ENCODE data around the gene NTF3.
A peak's percentile ranks its signal among the peaks of the same experiment; 100 is the strongest.

Gene NTF3

DNA sequence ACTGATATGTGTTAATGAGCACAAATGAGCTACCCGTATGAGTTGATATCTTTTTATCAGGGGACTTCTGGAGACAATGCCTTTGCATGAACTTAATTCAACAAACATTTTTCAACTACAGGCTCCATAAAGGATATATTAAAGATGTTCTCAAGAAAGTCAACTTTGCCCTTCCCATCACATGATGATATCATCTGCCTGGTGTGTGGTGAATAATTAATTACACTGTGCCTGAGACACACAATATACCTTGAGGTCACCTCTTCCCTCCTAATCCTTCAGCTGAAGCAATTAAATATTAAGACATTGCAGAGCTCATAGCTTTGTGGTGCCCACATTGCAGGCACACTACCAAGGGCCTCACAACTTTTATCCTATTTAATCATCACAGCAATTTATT is 22.3 kb upstream of the NTF3 start:
- no peak overlapping the region for H3K4me3 ChIP-seq (ENCODE audit: low read depth, low read length)
- TF ChIP-seq, protein P1, sequence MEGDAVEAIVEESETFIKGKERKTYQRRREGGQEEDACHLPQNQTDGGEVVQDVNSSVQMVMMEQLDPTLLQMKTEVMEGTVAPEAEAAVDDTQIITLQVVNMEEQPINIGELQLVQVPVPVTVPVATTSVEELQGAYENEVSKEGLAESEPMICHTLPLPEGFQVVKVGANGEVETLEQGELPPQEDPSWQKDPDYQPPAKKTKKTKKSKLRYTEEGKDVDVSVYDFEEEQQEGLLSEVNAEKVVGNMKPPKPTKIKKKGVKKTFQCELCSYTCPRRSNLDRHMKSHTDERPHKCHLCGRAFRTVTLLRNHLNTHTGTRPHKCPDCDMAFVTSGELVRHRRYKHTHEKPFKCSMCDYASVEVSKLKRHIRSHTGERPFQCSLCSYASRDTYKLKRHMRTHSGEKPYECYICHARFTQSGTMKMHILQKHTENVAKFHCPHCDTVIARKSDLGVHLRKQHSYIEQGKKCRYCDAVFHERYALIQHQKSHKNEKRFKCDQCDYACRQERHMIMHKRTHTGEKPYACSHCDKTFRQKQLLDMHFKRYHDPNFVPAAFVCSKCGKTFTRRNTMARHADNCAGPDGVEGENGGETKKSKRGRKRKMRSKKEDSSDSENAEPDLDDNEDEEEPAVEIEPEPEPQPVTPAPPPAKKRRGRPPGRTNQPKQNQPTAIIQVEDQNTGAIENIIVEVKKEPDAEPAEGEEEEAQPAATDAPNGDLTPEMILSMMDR (IDR thresholded peaks at IDR 0.05; ENCODE audit: control insufficient read depth, extremely low read depth, insufficient read depth), result no peak
- DNase-seq (ENCODE audit: low read depth), result no peak

DNA sequence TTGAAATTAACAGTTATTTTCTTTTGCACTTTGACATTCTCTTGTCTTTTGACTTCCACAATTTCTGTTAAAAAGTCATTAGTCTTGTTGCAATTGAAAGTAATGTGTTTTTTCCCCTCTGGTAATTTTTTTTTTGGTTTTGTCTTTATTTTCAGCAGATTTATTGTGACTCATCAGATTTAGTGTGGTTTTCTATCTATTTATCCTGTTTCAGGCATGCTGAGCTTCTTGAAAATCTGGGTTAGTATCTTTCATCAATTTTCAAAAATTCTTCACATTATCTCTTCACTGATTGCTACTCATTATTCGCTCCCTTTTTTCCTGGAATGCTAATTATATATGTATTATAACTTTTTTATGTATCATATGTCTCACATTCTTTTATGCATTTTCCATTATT is 15.3 kb upstream of the NTF3 start:
- TF ChIP-seq, protein P1 (IDR thresholded peaks at IDR 0.05; ENCODE audit: control insufficient read depth, extremely low read depth, insufficient read depth), result no peak
- DNase-seq (ENCODE audit: low read depth), result no peak
- H3K4me3 ChIP-seq (ENCODE audit: low read depth, low read length), result no peak overlapping the region

DNA sequence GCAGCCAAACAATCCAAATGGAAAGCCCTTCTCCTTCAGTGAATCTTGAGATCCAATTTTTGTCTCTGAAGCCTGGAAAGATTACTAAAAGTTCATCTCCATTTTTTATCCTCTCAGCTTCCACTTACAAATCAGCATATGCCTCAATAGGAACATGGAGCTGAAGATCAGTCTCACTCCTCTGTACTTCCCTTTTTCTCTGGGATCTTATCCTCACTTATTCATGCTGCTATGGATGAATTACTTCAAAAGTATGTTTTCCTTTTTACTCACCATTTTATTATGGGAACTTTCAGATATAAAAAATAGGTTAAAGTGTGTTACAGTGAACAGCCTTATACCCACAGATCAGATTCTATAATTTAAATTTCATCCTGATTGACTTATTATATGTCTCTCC is 14.4 kb upstream of the NTF3 start:
- no peak for DNase-seq (ENCODE audit: low read depth)
- H3K4me3 ChIP-seq (ENCODE audit: low read depth, low read length), result no peak overlapping the region
- TF ChIP-seq, protein P1 (IDR thresholded peaks at IDR 0.05; ENCODE audit: control insufficient read depth, extremely low read depth, insufficient read depth), result no peak

DNA sequence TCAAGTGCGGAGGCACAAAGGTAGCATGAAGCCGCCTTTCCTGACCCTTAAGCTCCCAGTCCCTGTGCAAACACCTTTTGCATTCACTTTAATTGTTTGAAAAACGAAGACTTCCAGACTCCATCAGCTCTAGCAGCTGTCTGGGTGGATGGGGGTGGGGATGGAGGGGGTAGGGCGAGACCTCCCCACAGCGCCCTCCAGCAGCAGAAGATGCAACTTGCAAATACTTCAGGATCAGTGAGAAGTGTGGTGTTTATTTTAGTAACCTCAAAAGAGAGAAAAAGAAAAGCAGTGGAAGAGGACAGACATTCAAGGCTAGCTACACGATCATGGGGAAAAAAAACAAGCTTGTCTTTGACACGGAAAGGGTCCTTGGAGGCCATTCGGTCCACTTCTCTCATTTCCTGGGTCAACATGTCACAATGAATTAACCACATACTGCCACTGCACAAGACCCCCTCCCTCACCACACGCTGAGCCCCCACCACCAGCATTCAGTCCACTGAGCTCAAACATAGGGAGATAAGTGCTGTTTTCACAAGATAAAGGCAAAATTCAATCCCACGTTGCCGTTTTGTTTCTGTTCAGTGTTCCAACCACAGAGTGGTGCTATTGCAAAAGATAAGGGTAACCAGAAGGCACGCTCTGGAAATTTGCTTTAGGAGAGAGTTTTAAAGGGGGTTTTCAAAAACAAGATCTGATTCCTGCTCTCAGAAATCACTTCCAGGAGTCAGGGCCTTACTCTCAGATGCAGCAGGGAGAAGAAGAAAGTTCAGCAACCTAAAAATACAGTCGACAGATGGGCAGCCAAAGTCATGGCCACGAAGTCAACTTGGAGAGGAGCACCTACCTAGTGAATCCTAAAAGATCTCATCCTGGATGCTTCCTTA is 3.3 kb upstream of the NTF3 start:
- no peak overlapping the region for H3K4me3 ChIP-seq (ENCODE audit: low read depth, low read length)
- TF ChIP-seq, protein P1 (IDR thresholded peaks at IDR 0.05; ENCODE audit: control insufficient read depth, extremely low read depth, insufficient read depth), result peak; percentile 58
- DNase-seq (ENCODE audit: low read depth), result no peak

DNA sequence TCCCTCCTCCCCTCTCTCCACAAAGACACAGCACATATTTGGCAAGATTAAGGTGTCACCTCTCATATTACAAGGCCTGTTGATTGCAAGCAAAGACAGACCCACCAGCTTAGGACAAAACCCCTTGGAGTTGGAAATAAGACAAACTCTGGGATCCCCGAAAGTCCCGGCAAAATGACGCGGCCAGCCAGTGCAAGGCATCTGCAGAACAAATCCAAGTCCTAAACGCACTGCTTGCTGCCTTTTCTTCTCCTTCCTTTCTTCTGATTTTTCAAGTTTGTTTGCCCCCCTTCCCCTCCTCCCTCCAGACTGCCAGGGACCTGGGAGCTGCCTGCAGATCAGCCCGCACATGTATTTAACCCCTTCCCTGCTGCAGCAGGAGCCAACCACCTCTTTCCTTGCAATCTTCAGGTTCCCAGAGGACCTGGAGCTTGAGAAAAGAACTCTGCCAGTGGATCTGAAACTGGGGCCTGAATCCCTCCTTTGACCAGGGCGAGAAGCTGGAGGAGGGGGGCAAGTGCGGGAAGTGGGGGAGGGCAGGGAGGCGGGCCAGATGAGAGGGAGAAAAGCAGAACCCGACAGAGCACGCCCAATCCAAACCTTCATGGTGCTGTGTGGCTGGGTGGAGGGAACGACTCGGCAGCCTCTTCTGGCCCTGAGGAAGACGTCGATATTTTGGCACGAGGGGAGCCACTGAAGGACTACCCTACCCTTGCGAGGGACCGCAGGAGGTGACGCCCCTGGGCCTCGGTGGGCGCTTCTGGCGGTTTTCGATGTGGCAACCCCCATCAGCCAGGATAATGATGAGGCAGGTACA is 2.0 kb upstream of the NTF3 start:
- no peak overlapping the region for H3K4me3 ChIP-seq (ENCODE audit: low read depth, low read length)
- DNase-seq (ENCODE audit: low read depth), result no peak
- TF ChIP-seq, protein P1 (IDR thresholded peaks at IDR 0.05; ENCODE audit: control insufficient read depth, extremely low read depth, insufficient read depth), result no peak

DNA sequence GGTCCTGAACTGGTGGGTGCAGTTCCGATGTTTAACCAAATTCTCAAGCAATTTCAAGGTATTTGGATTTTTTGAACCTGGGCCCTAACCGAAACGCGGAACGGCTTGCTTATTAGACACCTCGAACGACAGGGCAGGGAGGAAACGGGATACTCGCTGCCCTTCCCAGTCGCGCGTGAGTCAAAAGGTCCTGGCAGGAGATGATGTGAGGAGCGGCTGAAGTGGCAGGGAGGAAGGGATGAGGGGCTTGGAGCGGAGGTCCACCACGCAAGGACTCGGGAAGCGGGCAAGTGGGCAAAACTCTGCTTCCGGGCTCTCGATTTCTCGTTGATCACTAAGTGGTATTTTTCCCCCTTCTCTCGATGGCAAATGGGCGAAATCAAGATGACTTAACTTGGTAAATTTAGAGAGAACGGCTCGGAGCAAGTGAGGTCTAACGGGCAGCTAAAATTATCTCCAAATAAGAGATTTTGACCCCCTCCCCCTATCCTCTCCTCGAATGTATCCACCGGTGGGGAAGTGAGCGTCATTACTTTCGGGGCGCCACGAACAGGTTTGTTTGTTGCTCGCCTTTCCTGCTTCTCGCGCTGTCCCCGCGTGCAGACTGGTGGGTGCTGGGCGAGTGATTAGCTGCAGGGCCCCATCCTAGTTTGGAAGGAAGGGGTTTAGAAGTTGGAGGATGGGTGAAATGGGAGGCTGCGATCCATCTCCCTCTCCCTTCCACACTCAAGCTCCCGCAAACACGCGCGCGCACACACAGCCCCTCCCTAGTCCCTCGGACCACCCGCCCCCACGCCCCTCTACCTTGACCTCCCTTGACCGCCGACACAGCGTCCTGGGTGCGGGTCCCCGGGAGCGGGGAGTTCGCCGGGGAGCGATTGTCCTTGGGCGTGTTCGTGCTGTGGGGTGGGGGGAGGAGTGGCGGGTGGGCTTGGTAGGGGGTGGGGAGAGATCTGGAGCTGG is 986 bp upstream of the NTF3 start:
- TF ChIP-seq, protein P1 (IDR thresholded peaks at IDR 0.05; ENCODE audit: control insufficient read depth, extremely low read depth, insufficient read depth), result no peak
- no peak overlapping the region for H3K4me3 ChIP-seq (ENCODE audit: low read depth, low read length)
- DNase-seq (ENCODE audit: low read depth), result no peak

All from LNCaP clone FGC (cell line).